ENCODE data around the gene HLA-DRB1.
"Not testable (repeated sequence)": the region's sequence is repeated elsewhere in the genome, so short reads cannot be mapped to it uniquely, and the experiment has no call there.

The HLA-DRB1 gene

GRCh38 chr6:32554116-32554965 lies 35.3 kb downstream of the HLA-DRB1 start:
- DNase-seq, result peak in 1 of 3 experiments; percentile 86

- DNase-seq, result peak in 1 of 3 experiments; percentile 22
Measured at GRCh38 chr6:32553037-32553742, 36.5 kb downstream of the HLA-DRB1 start.

GRCh38 chr6:32551410-32551809 lies 38.2 kb downstream of the HLA-DRB1 start:
- no peak for DNase-seq

GRCh38 chr6:32539839-32540238 lies 49.8 kb downstream of the HLA-DRB1 start:
- no peak for DNase-seq

GRCh38 chr6:32530431-32530793 lies 59.2 kb downstream of the HLA-DRB1 start:
- DNase-seq, result not testable (repeated sequence)

GRCh38 chr6:32529697-32530430 lies 59.8 kb downstream of the HLA-DRB1 start, which contains the start of gene HLA-DRB5:
Gene HLA-DRB5 (minus strand): TSS chr6:32530287. CDS start chr6:32530224, 63 bp downstream.
- DNase-seq, result no peak

All from NCI-H1417 (cell line).